ENCODE results near the gene TNFRSF17.

- TF ChIP-seq CTCF (conservative IDR thresholded peaks at IDR 0.05) = no peak
- no peak for TF ChIP-seq ZFX (IDR thresholded peaks at IDR 0.05)
Measured at GRCh38 chr16:11950388-11950787, 14.6 kb upstream of the TNFRSF17 start.
